H1 (cell line): Measurements from ENCODE around the gene NKX6-1. TPM values are rescaled to one million over a fixed set of nuclear protein-coding genes. Genes with fewer than 3 reads are reported as not detected.
A peak's percentile ranks its signal among the peaks of the same experiment; 100 is the strongest.

Experiments
- CTCF ChIA-PET: fragments of 300-600 bp; sonication (Branson Sonifier 250); formaldehyde crosslinking; loops from one replicate; lab custom pipeline; 2021; ENCODE audit not compliant: partially characterized antibody; lab: Charles Lee
- POLR2A ChIA-PET: fragments of 300-600 bp; sonication (Branson Sonifier 250); formaldehyde crosslinking; loops from one replicate; lab custom pipeline; 2021; ENCODE audit warnings: inconsistent platforms; ENCODE audit not compliant: partially characterized antibody; lab: Charles Lee
- DNase-seq, 2 experiments: peaks; one replicate each; pipeline versions ENCODE4 v3.0.0 to v3.0.0-alpha.2; 2010 to 2022; ENCODE audit warnings: low spot score in 2 of 2, low read depth in 1 of 2, mixed read lengths in 1 of 2
- FAIRE-seq: peaks from 2 replicates; lab custom pipeline; 2011; peaks lifted over from hg19 to GRCh38; lab: Jason Lieb, UNC
- H2AFZ ChIP-seq: 2 replicates; pipeline ENCODE4 v1.8.1; 2012; ENCODE audit warnings: low read length, inconsistent platforms
- H2AK5ac ChIP-seq: 2 replicates; pipeline ENCODE4 v1.6.1; 2013; ENCODE audit warnings: low read depth, low read length
- H2BK120ac ChIP-seq: replicated peaks from 2 replicates; pipeline ENCODE3; 2013; ENCODE audit warnings: low read depth, low read length, inconsistent platforms
- H2BK12ac ChIP-seq: 2 replicates; pipeline ENCODE4 v1.6.1; 2013; ENCODE audit warnings: low read depth, low read length
- H2BK15ac ChIP-seq: 2 replicates; pipeline ENCODE4 v1.6.1; 2013; ENCODE audit warnings: low read length
- H2BK20ac ChIP-seq: 2 replicates; pipeline ENCODE4 v1.6.1; 2013; ENCODE audit warnings: low read length
- H2BK5ac ChIP-seq: 2 replicates; pipeline ENCODE4 v1.6.1; 2013; ENCODE audit warnings: low read depth, low read length
- H3K14ac ChIP-seq: 2 replicates; pipeline ENCODE4 v1.6.1; 2013; ENCODE audit warnings: inconsistent platforms; ENCODE audit not compliant: insufficient read length
- H3K18ac ChIP-seq: 2 replicates; pipeline ENCODE4 v1.6.1; 2013; ENCODE audit warnings: low read length; ENCODE audit errors: extremely low read depth
- H3K23ac ChIP-seq: 2 replicates; pipeline ENCODE4 v1.6.1; 2013; ENCODE audit warnings: inconsistent platforms; ENCODE audit not compliant: insufficient read length
- H3K23me2 ChIP-seq: 2 replicates; pipeline ENCODE4 v1.6.1; 2013; ENCODE audit warnings: low read depth, low read length
- H3K27ac ChIP-seq: 2 replicates; pipeline ENCODE4 v1.6.1; 2011; ENCODE audit warnings: low read depth, low read length, inconsistent platforms
- H3K27me3 ChIP-seq, 4 experiments: replicated peaks in 1 of 4; 1 replicate in 1 of 4; 2 replicates in 3 of 4; pipeline versions ENCODE4 v1.6.1 to v1.8.1; 2011 to 2013; ENCODE audit warnings: low read length in 3 of 4, mild to moderate bottlenecking in 3 of 4, inconsistent platforms in 2 of 4, mixed read lengths in 2 of 4, moderate library complexity in 1 of 4; ENCODE audit not compliant: control insufficient read depth in 3 of 4, insufficient read depth in 3 of 4; ENCODE audit errors: extremely low read depth in 1 of 4
- H3K36me3 ChIP-seq, 4 experiments: 2 replicates each; pipeline versions ENCODE4 v1.6.1 to v1.8.1; 2011 to 2013; ENCODE audit warnings: mild to moderate bottlenecking in 4 of 4, low read length in 3 of 4, moderate library complexity in 2 of 4, control low read depth in 1 of 4, inconsistent platforms in 1 of 4; ENCODE audit not compliant: insufficient read depth in 4 of 4, control insufficient read depth in 2 of 4
- H3K4ac ChIP-seq: replicated peaks from 2 replicates; pipeline ENCODE3; 2013; ENCODE audit warnings: low read length, low read depth, mixed read lengths, inconsistent platforms; ENCODE audit not compliant: insufficient read length
- H3K4me1 ChIP-seq, 4 experiments: replicated peaks in 1 of 4; 1 replicate in 1 of 4; 2 replicates in 3 of 4; pipeline versions ENCODE4 v1.6.1 to v1.8.1; 2011 to 2013; ENCODE audit warnings: low read length in 3 of 4, inconsistent platforms in 2 of 4, mixed read lengths in 1 of 4; ENCODE audit not compliant: insufficient read depth in 4 of 4, control insufficient read depth in 3 of 4
- H3K4me2 ChIP-seq, 2 experiments: 2 replicates each; pipeline versions ENCODE4 v1.6.1 to v1.8.1; 2011 to 2013; ENCODE audit warnings: low read depth in 2 of 2, low read length in 2 of 2, control low read depth in 1 of 2, inconsistent platforms in 1 of 2, mild to moderate bottlenecking in 1 of 2; ENCODE audit not compliant: insufficient read depth in 1 of 2
- H3K4me3 ChIP-seq, 4 experiments: fragments of 200-600, 300-600 bp in 1 of 4; sonication (generic), shearing (Covaris generic), sonication (Bioruptor Twin) in 1 of 4; 2 replicates each; pipeline versions ENCODE4 v1.5.1 to v1.8.1; 2011 to 2016; ENCODE audit warnings: low read length in 4 of 4, low read depth in 3 of 4, control low read depth in 2 of 4, inconsistent platforms in 2 of 4, mild to moderate bottlenecking in 2 of 4, mixed read lengths in 1 of 4, moderate library complexity in 1 of 4; ENCODE audit not compliant: insufficient read depth in 2 of 4; ENCODE audit errors: extremely low read depth in 1 of 4
- H3K56ac ChIP-seq: replicated peaks from 2 replicates; pipeline ENCODE3; 2013; ENCODE audit warnings: low read depth, mild to moderate bottlenecking, mixed read lengths, low read length, inconsistent platforms; ENCODE audit not compliant: insufficient read length
- H3K79me1 ChIP-seq: 2 replicates; pipeline ENCODE4 v1.6.1; 2013; ENCODE audit warnings: low read depth, low read length, control low read depth
- H3K79me2 ChIP-seq, 2 experiments: 2 replicates each; pipeline versions ENCODE4 v1.6.1 to v1.8.1; 2012 to 2013; ENCODE audit warnings: low read length in 2 of 2, mild to moderate bottlenecking in 2 of 2, inconsistent platforms in 1 of 2; ENCODE audit not compliant: insufficient read depth in 2 of 2, control insufficient read depth in 1 of 2
- H3K9ac ChIP-seq, 4 experiments: replicated peaks in 1 of 4; 1 replicate in 1 of 4; 2 replicates in 3 of 4; pipeline versions ENCODE4 v1.6.1 to v1.8.1; 2011 to 2013; ENCODE audit warnings: low read depth in 3 of 4, low read length in 3 of 4, control low read depth in 2 of 4, mild to moderate bottlenecking in 2 of 4, moderate library complexity in 2 of 4, inconsistent platforms in 1 of 4; ENCODE audit errors: extremely low read depth in 1 of 4
- H3K9me3 ChIP-seq, 2 experiments: 2 replicates each; pipeline versions ENCODE4 v1.6.1 to v1.8.1; 2012 to 2013; ENCODE audit warnings: mild to moderate bottlenecking in 2 of 2, moderate library complexity in 2 of 2, control low read depth in 1 of 2, inconsistent platforms in 1 of 2, low read depth in 1 of 2, low read length in 1 of 2, mixed read lengths in 1 of 2; ENCODE audit not compliant: insufficient read depth in 2 of 2
- H4K20me1 ChIP-seq, 2 experiments: replicated peaks in 1 of 2; 2 replicates each; pipeline versions ENCODE3 to v1.8.1; 2011 to 2013; ENCODE audit warnings: inconsistent platforms in 2 of 2, low read length in 2 of 2, mild to moderate bottlenecking in 1 of 2; ENCODE audit not compliant: insufficient read depth in 2 of 2, control insufficient read depth in 1 of 2
- H4K5ac ChIP-seq: 2 replicates; pipeline ENCODE4 v1.6.1; 2013; ENCODE audit warnings: low read length, low read depth, mixed read lengths, inconsistent platforms; ENCODE audit not compliant: insufficient read length
- H4K8ac ChIP-seq: 2 replicates; pipeline ENCODE4 v1.8.0; 2013; ENCODE audit warnings: mild to moderate bottlenecking, moderate library complexity, low read length, inconsistent platforms; ENCODE audit not compliant: insufficient read depth; ENCODE audit errors: extremely low read depth
- H4K91ac ChIP-seq: replicated peaks from 2 replicates; pipeline ENCODE3; 2013; ENCODE audit warnings: low read length, mixed read lengths, inconsistent platforms; ENCODE audit not compliant: insufficient read length
- ATF2 ChIP-seq: IDR thresholded peaks from 2 replicates; pipeline ENCODE4 v1.6.1; 2012; ENCODE audit warnings: low read length, inconsistent platforms
- HDAC2 ChIP-seq, 2 experiments: fragments of 300-600 bp in 1 of 2; sonication (generic) in 1 of 2; IDR thresholded peaks; 2 replicates each; pipeline ENCODE4 v1.6.1; 2011 to 2012; ENCODE audit warnings: low read depth in 2 of 2, low read length in 2 of 2, mild to moderate bottlenecking in 2 of 2, moderate library complexity in 2 of 2, borderline replicate concordance in 1 of 2, inconsistent platforms in 1 of 2
- RAD21 ChIP-seq, 2 experiments: IDR thresholded peaks in 1 of 2; conservative IDR thresholded peaks in 1 of 2; 2 replicates each; pipeline ENCODE4 v1.6.1; 2011; ENCODE audit warnings: low read depth in 2 of 2, low read length in 2 of 2, improper control_type of control experiment in 1 of 2, inconsistent platforms in 1 of 2, mild to moderate bottlenecking in 1 of 2, moderate library complexity in 1 of 2
- RNF2 ChIP-seq: fragments of 200-900, 300-1000 bp; sonication (generic); IDR thresholded peaks from 2 replicates; pipeline ENCODE4 v1.7.1; 2016; ENCODE audit warnings: borderline replicate concordance, low read depth, mild to moderate bottlenecking, antibody characterized with exemption, low read length; ENCODE audit not compliant: poor library complexity, severe bottlenecking; ENCODE audit errors: missing control alignments
- SP4 ChIP-seq: IDR thresholded peaks from 2 replicates; pipeline ENCODE4 v1.6.1; 2012; ENCODE audit warnings: low read length, inconsistent platforms
- TAF7 ChIP-seq: optimal IDR thresholded peaks from 2 replicates; pipeline ENCODE3; 2011; ENCODE audit warnings: low read depth, mild to moderate bottlenecking, inconsistent platforms, low read length, moderate library complexity, borderline replicate concordance
- TEAD4 ChIP-seq: IDR thresholded peaks from 2 replicates; pipeline ENCODE4 v1.6.1; 2012; ENCODE audit warnings: low read depth, low read length, inconsistent platforms, mixed read lengths
- WGBS, 2 experiments: shearing (Covaris generic) in 1 of 2; methylation state at CpG; one replicate each; pipeline versions ENCODE4 v1.1.6 to v1.1.7; 2013 to 2015; ENCODE audit warnings: low lambda C conversion rate in 2 of 2, mixed read lengths in 2 of 2, inconsistent platforms in 1 of 2, low coverage in 1 of 2, missing lambda C conversion rate in 1 of 2; ENCODE audit not compliant: insufficient replicate concordance in 2 of 2, insufficient coverage in 1 of 2, insufficient read length in 1 of 2; ENCODE audit errors: extremely low coverage in 1 of 2, missing lambda C conversion rate in 1 of 2; 5-methylcytosine and 5-hydroxymethylcytosine counted together
- polyA plus RNA-seq, 7 experiments: library from polyadenylated mRNA; depleted of rRNA in 3 of 7; stranded (reverse) in 5 of 7; unstranded in 2 of 7; fragments of >200 nt in 5 of 7; fragments of 200-250 nt in 2 of 7; gene quantifications; 1 replicate in 5 of 7; 2 replicates in 1 of 7; 4 replicates in 1 of 7; pipeline versions ENCODE4 v1.2.1 to v1.2.3, GENCODE V29; 2011 to 2013; ENCODE audit warnings: missing spikeins in 2 of 7, mixed read lengths in 2 of 7
- total RNA-seq: library from RNA; stranded (reverse); fragmentation: NEBNext Ultra II Directional; extraction: Animal tissue kit (Norgen Biotek cat#: 25700); gene quantifications from 2 replicates; pipeline ENCODE4 v1.2.1, GENCODE V29; 2021

The NKX6-1 gene
- total and polyA plus RNA-seq, 2 of the 8 experiments (the other 6 are each of a cell fraction or from before 2014, with no cell fraction given) = 0.03 to 0.45 TPM

GRCh38 chr4:84481077-84481859 lies 17.8 kb downstream of the NKX6-1 start:
- no peak overlapping the region for H3K23ac ChIP-seq
- H2AFZ ChIP-seq = no peak overlapping the region
- FAIRE-seq (no peak), DNase-seq (no peak)
- H3K56ac ChIP-seq = no peak overlapping the region
- no peak overlapping the region for H4K91ac ChIP-seq
- H3K79me2 ChIP-seq = no peaks in the 10 kb centered on the region
- no peak overlapping the region for H3K9ac ChIP-seq
- no peaks in the 10 kb centered on the region; the same call in 1 of the 2 replicates for H3K23me2 ChIP-seq
- no peak overlapping the region for H2BK20ac ChIP-seq
- no peak overlapping the region for H3K27ac ChIP-seq
- H2BK12ac ChIP-seq = no peak overlapping the region
- peaks cover 0 to 10% (median 5%) of the 10 kb centered on the region in 4 experiments; a peak in 5 of 7 replicates for H3K4me1 ChIP-seq
- no peak overlapping the region for H2AK5ac ChIP-seq
- 10% methylated on average over 40 of the region's 45 CpGs; no CpG with 5 or more reads in 1 of the 2 experiments for WGBS, 2 experiments
- POLR2A ChIA-PET = interaction anchor here (1.1 to 1.3 kb wide), 3 partner anchors 18 to 22 kb away, joined by 3 to 5 read pairs (median 5); partner anchors contain the start of gene NKX6-1
- H3K4me3 ChIP-seq = peak overlapping the region in 3 of 4 experiments; percentile 1 to 52 (median 3); a peak in 4 of 8 replicates
- no peak overlapping the region for H3K14ac ChIP-seq
- H2BK120ac ChIP-seq = no peak overlapping the region
- peaks cover 54 to 77% (median 66%) of the 10 kb centered on the region in 4 experiments for H3K27me3 ChIP-seq
- H3K4me2 ChIP-seq = peak overlapping the region; percentile 62 to 78
- no peak overlapping the region for H4K5ac ChIP-seq
- no peaks in the 10 kb centered on the region for H3K9me3 ChIP-seq
- no peak overlapping the region for H3K18ac ChIP-seq
- H3K4ac ChIP-seq = no peak overlapping the region
- no peaks in the 10 kb centered on the region for H3K36me3 ChIP-seq
- no peaks in the 10 kb centered on the region for H4K20me1 ChIP-seq
- CTCF ChIA-PET = interaction anchor here (0.8 to 6.8 kb wide), 11 partner anchors 8 to 199 kb away, joined by 3 to 83 read pairs (median 7); partner anchors contain the start of gene NKX6-1
- H2BK15ac ChIP-seq = no peak overlapping the region
- H4K8ac ChIP-seq = no peak overlapping the region
- no peaks in the 10 kb centered on the region for H3K79me1 ChIP-seq
- no peak overlapping the region for H2BK5ac ChIP-seq
- TF ChIP-seq HDAC2 (IDR thresholded peaks at IDR 0.05; ENCODE audit: borderline replicate concordance in 1 of 2, low read depth in 2 of 2, low read length in 2 of 2) (no peak), TEAD4 (no peak), SP4 (no peak), ATF2 (no peak), RNF2 (peak; percentile 57), RAD21 (IDR thresholded peaks at IDR 0.05 in 1 of 2, conservative IDR thresholded peaks at IDR 0.05 in 1 of 2; ENCODE audit: low read depth in 2 of 2, low read length in 2 of 2) (no peak), TAF7 (no peak)
